Heart right ventricle (tissue), 16 donors: ENCODE measurements around the gene CARMIL1. TPM values are rescaled to one million over a fixed set of nuclear protein-coding genes. Genes with fewer than 3 reads are reported as not detected.

Experiments
- ATAC-seq, 8 donors: fragments of 200-7000 bp; cut with Tn5 transposase; one replicate each; pipeline ENCODE4 v1.9.1; 2020; ENCODE audit warnings: mild to moderate bottlenecking in 8 of 8, moderate library complexity in 8 of 8, moderate number of reproducible peaks in 1 of 8
- DNase-seq, 2 donors: peaks; one replicate each; pipeline ENCODE4 v3.0.0-alpha.2; 2020
- H3K27ac ChIP-seq, 10 donors: fragments of 200-600 bp; sonication (generic) in 2 of 10; one replicate each; pipeline versions ENCODE4 v1.5.0 to v1.8.0; 2020 to 2022; ENCODE audit warnings: mild to moderate bottlenecking in 3 of 10
- H3K27me3 ChIP-seq, 7 donors: fragments of 200-600 bp; one replicate each; pipeline ENCODE4 v1.8.0; 2021 to 2022; ENCODE audit warnings: mild to moderate bottlenecking in 2 of 7
- H3K36me3 ChIP-seq, 9 donors: fragments of 200-600 bp; sonication (generic) in 1 of 9; one replicate each; pipeline versions ENCODE4 v1.5.0 to v1.8.0; 2020 to 2022; ENCODE audit warnings: mild to moderate bottlenecking in 2 of 9
- H3K4me1 ChIP-seq, 9 donors: fragments of 200-600 bp; sonication (generic) in 1 of 9; one replicate each; pipeline versions ENCODE4 v1.5.0 to v1.8.0; 2020 to 2022; ENCODE audit warnings: mild to moderate bottlenecking in 4 of 9
- H3K4me3 ChIP-seq, 10 donors: fragments of 200-600 bp; sonication (generic) in 2 of 10; one replicate each; pipeline versions ENCODE4 v1.5.0 to v1.8.0; 2020 to 2022; ENCODE audit warnings: mild to moderate bottlenecking in 7 of 10, moderate library complexity in 2 of 10
- H3K9me3 ChIP-seq, 11 donors: fragments of 200-600 bp in 10 of 11; sonication (generic) in 2 of 11; one replicate each; pipeline versions ENCODE4 v1.5.0 to v1.8.0; 2013 to 2022; ENCODE audit warnings: mild to moderate bottlenecking in 2 of 11, control low read depth in 1 of 11, moderate library complexity in 1 of 11
- CTCF ChIP-seq, 9 donors: fragments of 200-600 bp; sonication (generic) in 2 of 9; IDR thresholded peaks; one replicate each; pipeline versions ENCODE4 v1.5.0 to v1.8.0; 2021 to 2022; ENCODE audit warnings: antibody characterized with exemption in 9 of 9, mild to moderate bottlenecking in 5 of 9, moderate library complexity in 1 of 9
- WGBS, 2 donors: extraction: QIAGEN DNeasy Blood & Tissue Kit; methylation state at CpG; one replicate each; pipeline ENCODE4 v1.1.7; 2013; ENCODE audit warnings: inconsistent platforms in 1 of 2; 5-methylcytosine and 5-hydroxymethylcytosine counted together
- intact Hi-C, 10 donors: fragments of 100-400 bp; cut with DNase I; formaldehyde crosslinking; loops; one replicate each; pipeline versions ENCODE4 v1.11.1 to v1.14.2; 2022
- polyA plus RNA-seq, 2 donors: library from polyadenylated mRNA; stranded (reverse); fragments of 200-250 nt; gene quantifications; one replicate each; pipeline ENCODE4 v1.2.3, GENCODE V29; 2013
- total RNA-seq, 10 donors: library from RNA; stranded (reverse); fragmentation: NEBNext Ultra II Directional in 3 of 10; extraction: Animal tissue kit (Norgen Biotek cat#: 25700) in 3 of 10; gene quantifications; one replicate each; pipeline versions ENCODE4 v1.2.1 to v1.2.4, GENCODE V29; 2021 to 2023
- donor health status: Arrhythmogenic right ventricular cardiomyopathy.
- donor health status: ischemic (EF 13 %, LVEDD 7.1; RV severe dilation, severe dysfunction).
- donor health status: healthy with polysubstance abuse.
- donor health status: DM: no; HTN: yes; CAD: no.
- donor health status: DM: no; HTN: no; CAD: no.
- donor health status: ischemic (EF 25% LVEDD 6.9; RV normal size, moderate dysfunction).
- donor health status: ischemic (EF 25% LVEDD 5.7; RV mildly dilated, moderate dysfunction).
- donor health status: healthy.
- donor health status: DM: yes; HTN: yes; CAD: no.
- donor health status: Ischemic cardiomyopathy.
- donor health status: ischemic (EF 35%, LVEDD 5.7; RV mildly dilated, moderate dysfunction).
- donor health status: nonischemic (EF 11% LVEDD 7.7; RV severe dilation, severe dysfunction).
- donor health status: DM: yes; HTN: yes; CAD: no.
- donor health status: PGD.
- donor health status: ischemic (EF 29% LVEDD 5.4; RV normal size, mild dysfunction).
- donor health status: nonischemic (EF 23%, LVEDD 6.1; RV moderate dilation, normal function).

CARMIL1 gene
- total and polyA plus RNA-seq, 12 donors: 1.2 to 10.3 (median 4.1) TPM

- no peak overlapping the region for H3K4me3 ChIP-seq
- ATAC-seq (no peak), DNase-seq (no peak)
- intact Hi-C loops: no loop called here
- no peaks in the 10 kb centered on the region for H3K27me3 ChIP-seq
- no peaks in the 10 kb centered on the region for H3K4me1 ChIP-seq
- peaks cover 0 to 10% (median 0%) of the 10 kb centered on the region in 9 donors for H3K36me3 ChIP-seq
- no peak overlapping the region for H3K27ac ChIP-seq
- TF ChIP-seq CTCF (IDR thresholded peaks at IDR 0.05): no peak
- peaks cover 0 to 6% (median 0%) of the 10 kb centered on the region in 11 donors for H3K9me3 ChIP-seq
- 83 to 86% methylated on average over 4 of the region's 4 CpGs for WGBS, 2 donors
These were observed 257.6 kb downstream of the CARMIL1 start for GRCh38 chr6:25536781-25537180.

- WGBS, 2 donors: 65 to 72% methylated on average over 8 of the region's 8 CpGs
- H3K4me1 ChIP-seq: no peaks in the 10 kb centered on the region
- no peak for DNase-seq
- intact Hi-C loops: no loop called here
- ATAC-seq: no peak
- H3K4me3 ChIP-seq: no peak overlapping the region
- H3K36me3 ChIP-seq: peaks cover 0 to 10% (median 0%) of the 10 kb centered on the region in 9 donors
- no peaks in the 10 kb centered on the region for H3K27me3 ChIP-seq
- no peak for TF ChIP-seq CTCF (IDR thresholded peaks at IDR 0.05)
- no peak overlapping the region for H3K27ac ChIP-seq
- peaks cover 0 to 6% (median 0%) of the 10 kb centered on the region in 11 donors for H3K9me3 ChIP-seq
These were observed 258.3 kb downstream of the CARMIL1 start for GRCh38 chr6:25537349-25538018.

- TF ChIP-seq CTCF (IDR thresholded peaks at IDR 0.05): no peak
- H3K4me1 ChIP-seq: no peaks in the 10 kb centered on the region
- ATAC-seq (no peak), DNase-seq (no peak)
- 93 to 100% methylated on average over 1 of the region's 1 CpG for WGBS, 2 donors
- peaks cover 0 to 10% (median 0%) of the 10 kb centered on the region in 9 donors for H3K36me3 ChIP-seq
- intact Hi-C loops: no loop called here
- H3K27me3 ChIP-seq: no peaks in the 10 kb centered on the region
- no peak overlapping the region for H3K4me3 ChIP-seq
- peaks cover 0 to 6% (median 0%) of the 10 kb centered on the region in 11 donors for H3K9me3 ChIP-seq
- H3K27ac ChIP-seq: no peak overlapping the region
These were observed 262.1 kb downstream of the CARMIL1 start for GRCh38 chr6:25541228-25541627.

- Histone ChIP-seq H3K27me3 (no peaks in the 10 kb centered on the region), H3K27ac (peak overlapping the region in 3 of 10 donors; percentile 23 to 33 (median 33)), H3K4me3 (no peak overlapping the region), H3K9me3 (peaks cover 0 to 6% (median 0%) of the 10 kb centered on the region in 11 donors), H3K36me3 (peaks cover 0 to 10% (median 0%) of the 10 kb centered on the region in 9 donors), H3K4me1 (no peaks in the 10 kb centered on the region)
- ATAC-seq (peak in 2 of 8 donors; percentile 16 to 58), DNase-seq (no peak)
- intact Hi-C loops: no loop called here
- WGBS, 2 donors: 51 to 55% methylated on average over 1 of the region's 1 CpG
- no peak for TF ChIP-seq CTCF (IDR thresholded peaks at IDR 0.05)
These were observed 264.1 kb downstream of the CARMIL1 start for GRCh38 chr6:25542984-25543910.
